Measurements from ENCODE around the gene PIEZO2.

The PIEZO2 gene

DNA sequence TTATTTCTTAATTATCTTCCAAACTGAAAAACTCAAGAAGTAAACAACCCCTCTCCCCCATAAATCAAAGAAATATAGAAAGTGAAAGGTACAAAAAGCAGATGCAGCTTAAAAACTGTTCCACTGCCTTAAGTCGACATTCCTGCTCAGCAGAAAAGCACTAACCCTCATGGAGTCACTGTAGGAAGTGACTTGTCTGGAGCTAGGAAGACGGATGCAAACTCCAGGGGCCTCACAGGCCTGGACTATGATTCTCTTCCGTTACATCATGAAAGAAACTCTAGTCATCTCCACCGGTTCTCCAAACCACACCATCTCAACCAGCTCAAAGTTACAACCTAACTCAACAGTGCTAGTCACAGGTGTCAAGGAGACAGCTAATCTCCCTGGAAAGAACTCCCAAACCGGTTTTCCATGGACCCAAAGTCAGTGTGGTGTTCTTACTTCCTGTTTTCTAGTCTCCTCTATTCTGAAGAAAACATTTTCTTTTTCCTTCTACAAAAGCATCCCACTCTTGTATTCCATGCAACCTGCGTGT lies 128.4 kb downstream of the PIEZO2 start:
- H3K36me3 ChIP-seq (ENCODE audit: control insufficient read depth, low read depth, low read length) = no peaks in the 10 kb centered on the region
- no peaks in the 10 kb centered on the region for H3K9me3 ChIP-seq (ENCODE audit: control insufficient read depth, low read depth, low read length)
- peaks cover 8% of the 10 kb centered on the region for H3K4me1 ChIP-seq (ENCODE audit: control insufficient read depth, low read depth, low read length)
- no peak overlapping the region for H3K27ac ChIP-seq (ENCODE audit: low read length)
- no peak overlapping the region for H3K9ac ChIP-seq (ENCODE audit: low read length)
- no peak overlapping the region for H3K4me3 ChIP-seq (ENCODE audit: low read length)
- H3K27me3 ChIP-seq (ENCODE audit: control insufficient read depth, insufficient read depth, low read length) = no peaks in the 10 kb centered on the region

DNA sequence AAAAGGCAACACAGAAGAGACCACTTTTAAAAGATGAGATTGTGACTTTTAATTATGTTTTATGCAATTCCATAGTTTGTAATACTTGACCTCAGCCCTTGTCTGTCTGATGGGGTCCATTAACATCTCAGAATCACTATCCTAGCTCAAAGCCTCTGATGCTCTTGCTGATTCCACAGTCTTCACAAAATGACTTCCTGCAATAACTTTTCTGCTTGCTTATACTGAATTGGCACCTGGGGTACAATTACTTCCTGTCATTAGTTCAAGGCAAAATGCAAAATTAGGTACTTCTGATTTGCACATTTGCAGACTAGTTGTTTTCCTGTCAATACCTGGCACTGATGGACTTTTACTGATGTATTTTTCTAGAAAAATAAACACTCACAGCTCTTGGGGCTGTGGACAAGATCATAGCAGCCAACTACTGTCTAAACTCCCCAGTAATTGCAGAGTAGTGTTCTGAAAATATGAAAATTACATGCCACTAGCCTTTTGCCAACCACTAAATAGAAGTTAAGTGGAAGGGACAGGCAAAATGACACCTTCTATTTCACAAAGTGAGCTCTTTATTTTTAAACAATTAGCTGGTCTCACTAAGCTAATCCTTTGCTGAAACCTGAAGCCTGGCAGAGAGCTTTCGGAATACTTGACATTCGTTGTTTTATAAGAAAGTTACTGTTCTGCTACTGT lies 129.1 kb downstream of the PIEZO2 start:
- Histone ChIP-seq H3K27ac (ENCODE audit: low read length) (no peak overlapping the region), H3K4me3 (ENCODE audit: low read length) (no peak overlapping the region), H3K9me3 (ENCODE audit: control insufficient read depth, low read depth, low read length) (no peaks in the 10 kb centered on the region), H3K36me3 (ENCODE audit: control insufficient read depth, low read depth, low read length) (no peaks in the 10 kb centered on the region), H3K27me3 (ENCODE audit: control insufficient read depth, insufficient read depth, low read length) (no peaks in the 10 kb centered on the region), H3K9ac (ENCODE audit: low read length) (no peak overlapping the region), H3K4me1 (ENCODE audit: control insufficient read depth, low read depth, low read length) (peaks cover 8% of the 10 kb centered on the region)

DNA sequence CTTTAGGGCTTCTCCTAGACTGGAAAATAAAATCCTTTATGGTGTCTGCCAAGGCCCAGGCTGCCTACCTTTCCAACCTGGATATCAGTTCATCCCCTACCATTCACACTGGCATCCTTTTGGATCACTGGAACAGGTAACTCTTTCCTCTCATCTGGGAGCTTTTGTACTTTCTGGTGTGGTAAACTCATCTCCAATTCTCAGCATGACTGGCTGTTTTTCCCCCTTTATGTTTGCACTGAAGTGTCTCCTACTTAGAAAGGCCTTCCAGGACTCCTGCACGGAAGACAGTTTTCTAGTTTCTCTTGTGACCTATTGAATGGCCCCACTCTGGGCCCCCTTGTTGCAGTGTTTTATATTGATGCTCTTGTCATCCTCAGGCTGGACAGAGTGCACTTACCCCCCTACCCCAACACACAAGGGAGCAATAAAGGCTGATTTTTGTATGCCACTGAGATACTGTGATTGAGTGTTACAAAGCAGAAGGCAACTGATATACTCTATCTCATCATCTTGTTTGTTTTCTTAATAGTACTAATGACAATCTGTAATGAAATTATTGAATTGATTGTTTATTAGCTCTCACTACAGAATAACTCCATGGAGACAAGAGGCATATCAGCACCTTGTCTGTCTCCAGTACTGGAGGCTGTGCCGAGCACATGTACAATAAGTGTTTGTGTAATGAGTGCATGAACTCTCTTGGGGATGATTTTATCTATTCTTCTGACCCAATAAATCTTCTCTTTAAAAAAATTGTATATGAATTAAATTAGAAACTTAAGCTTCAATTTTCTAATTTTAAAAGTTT lies 129.9 kb downstream of the PIEZO2 start:
- Histone ChIP-seq H3K4me3 (ENCODE audit: low read length) (no peak overlapping the region), H3K4me1 (ENCODE audit: control insufficient read depth, low read depth, low read length) (peaks cover 8% of the 10 kb centered on the region), H3K27ac (ENCODE audit: low read length) (no peak overlapping the region), H3K27me3 (ENCODE audit: control insufficient read depth, insufficient read depth, low read length) (no peaks in the 10 kb centered on the region), H3K36me3 (ENCODE audit: control insufficient read depth, low read depth, low read length) (no peaks in the 10 kb centered on the region), H3K9me3 (ENCODE audit: control insufficient read depth, low read depth, low read length) (no peaks in the 10 kb centered on the region), H3K9ac (ENCODE audit: low read length) (no peak overlapping the region)

DNA sequence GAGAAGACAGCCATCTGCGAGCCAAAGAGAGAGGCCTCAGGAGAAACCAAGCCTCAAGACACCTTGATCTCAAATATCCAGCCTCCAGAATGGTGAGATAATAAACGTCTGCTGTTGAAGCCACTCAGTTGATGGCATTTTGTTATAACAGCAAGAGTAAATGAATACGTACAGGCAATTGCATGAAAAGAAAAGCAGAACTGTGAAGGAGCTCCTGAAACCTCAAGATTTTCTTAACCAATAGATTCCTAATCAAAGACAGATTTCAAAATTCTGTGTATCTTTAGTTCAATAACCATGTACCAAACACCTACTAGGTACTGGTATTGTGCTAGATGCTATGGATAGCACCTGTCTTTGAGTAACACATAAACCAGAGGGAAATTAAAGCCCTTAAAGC lies 139.5 kb downstream of the PIEZO2 start:
- Histone ChIP-seq H3K36me3 (ENCODE audit: control insufficient read depth, low read depth, low read length) (no peaks in the 10 kb centered on the region), H3K27me3 (ENCODE audit: control insufficient read depth, insufficient read depth, low read length) (no peaks in the 10 kb centered on the region), H3K4me3 (ENCODE audit: low read length) (no peak overlapping the region), H3K4me1 (ENCODE audit: control insufficient read depth, low read depth, low read length) (peaks cover 9% of the 10 kb centered on the region), H3K9me3 (ENCODE audit: control insufficient read depth, low read depth, low read length) (no peaks in the 10 kb centered on the region), H3K9ac (ENCODE audit: low read length) (no peak overlapping the region), H3K27ac (ENCODE audit: low read length) (no peak overlapping the region)

DNA sequence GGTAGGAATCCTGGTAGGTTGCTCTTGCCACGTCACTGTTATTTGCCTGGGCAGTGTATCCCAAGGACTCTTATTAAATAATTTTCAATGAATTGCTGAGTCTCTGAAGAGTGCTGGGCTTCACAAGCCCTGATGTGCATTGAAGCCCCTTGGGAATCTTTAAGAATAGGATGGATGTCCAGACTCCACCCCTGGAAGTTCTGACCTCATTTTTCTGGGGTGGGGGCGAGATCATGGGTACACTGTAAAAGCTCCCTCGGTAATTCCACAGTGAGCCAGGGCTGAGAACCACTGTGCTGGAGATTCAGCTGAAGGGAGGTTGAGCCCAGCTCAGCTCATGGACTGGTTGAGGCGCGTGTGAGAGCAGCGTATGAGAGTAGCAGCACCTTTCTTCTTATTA lies 140.2 kb downstream of the PIEZO2 start:
- no peaks in the 10 kb centered on the region for H3K27me3 ChIP-seq (ENCODE audit: control insufficient read depth, insufficient read depth, low read length)
- H3K9me3 ChIP-seq (ENCODE audit: control insufficient read depth, low read depth, low read length) = no peaks in the 10 kb centered on the region
- H3K27ac ChIP-seq (ENCODE audit: low read length) = no peak overlapping the region
- peaks cover 9% of the 10 kb centered on the region for H3K4me1 ChIP-seq (ENCODE audit: control insufficient read depth, low read depth, low read length)
- no peak overlapping the region for H3K4me3 ChIP-seq (ENCODE audit: low read length)
- H3K36me3 ChIP-seq (ENCODE audit: control insufficient read depth, low read depth, low read length) = no peaks in the 10 kb centered on the region
- no peak overlapping the region for H3K9ac ChIP-seq (ENCODE audit: low read length)

DNA sequence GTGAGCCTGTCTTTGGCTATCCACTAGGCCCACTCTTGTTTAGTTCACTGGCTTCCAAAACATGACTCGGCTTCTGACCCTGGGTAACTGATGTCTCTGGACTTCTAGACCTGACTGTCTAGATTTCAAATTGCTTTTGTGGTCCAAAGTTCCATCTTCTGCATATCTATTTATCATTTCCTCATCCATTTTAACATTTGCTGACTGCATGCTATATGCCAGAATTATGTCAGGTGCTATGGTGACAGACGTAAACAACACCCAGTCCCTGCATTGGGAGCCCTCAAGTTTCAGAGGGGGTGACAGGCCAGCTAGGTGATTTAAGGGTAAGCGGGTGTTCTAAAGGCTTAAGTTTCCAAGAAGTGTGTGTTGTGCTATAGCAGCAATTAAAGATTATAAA lies 140.9 kb downstream of the PIEZO2 start:
- no peaks in the 10 kb centered on the region for H3K9me3 ChIP-seq (ENCODE audit: control insufficient read depth, low read depth, low read length)
- H3K27ac ChIP-seq (ENCODE audit: low read length) = no peak overlapping the region
- H3K9ac ChIP-seq (ENCODE audit: low read length) = no peak overlapping the region
- H3K4me3 ChIP-seq (ENCODE audit: low read length) = no peak overlapping the region
- H3K36me3 ChIP-seq (ENCODE audit: control insufficient read depth, low read depth, low read length) = no peaks in the 10 kb centered on the region
- H3K27me3 ChIP-seq (ENCODE audit: control insufficient read depth, insufficient read depth, low read length) = no peaks in the 10 kb centered on the region
- H3K4me1 ChIP-seq (ENCODE audit: control insufficient read depth, low read depth, low read length) = peaks cover 9% of the 10 kb centered on the region

DNA sequence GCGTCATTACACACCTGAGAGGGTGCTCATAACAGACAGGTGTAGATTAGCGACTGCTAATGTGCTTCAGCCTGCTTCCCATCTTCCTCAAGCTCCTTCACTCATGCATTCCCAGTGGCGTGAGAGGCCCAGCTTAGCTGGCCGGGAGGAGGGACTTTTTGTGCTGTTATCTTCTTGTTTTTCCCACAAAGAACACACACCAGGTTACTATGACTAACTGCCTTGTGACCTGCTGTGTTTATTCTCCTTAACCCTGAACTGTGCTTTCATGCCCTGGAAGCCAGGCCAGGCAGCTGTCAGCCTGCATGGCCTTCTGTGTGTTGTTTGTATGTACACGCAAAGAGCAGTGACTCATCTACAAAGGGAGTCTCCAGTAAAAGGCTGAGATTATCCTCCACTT lies 143.8 kb downstream of the PIEZO2 start:
- no peaks in the 10 kb centered on the region for H3K36me3 ChIP-seq (ENCODE audit: control insufficient read depth, low read depth, low read length)
- no peak overlapping the region for H3K27ac ChIP-seq (ENCODE audit: low read length)
- H3K9me3 ChIP-seq (ENCODE audit: control insufficient read depth, low read depth, low read length) = no peaks in the 10 kb centered on the region
- H3K4me3 ChIP-seq (ENCODE audit: low read length) = no peak overlapping the region
- H3K27me3 ChIP-seq (ENCODE audit: control insufficient read depth, insufficient read depth, low read length) = no peaks in the 10 kb centered on the region
- peaks cover 17% of the 10 kb centered on the region for H3K4me1 ChIP-seq (ENCODE audit: control insufficient read depth, low read depth, low read length)
- H3K9ac ChIP-seq (ENCODE audit: low read length) = no peak overlapping the region

DNA sequence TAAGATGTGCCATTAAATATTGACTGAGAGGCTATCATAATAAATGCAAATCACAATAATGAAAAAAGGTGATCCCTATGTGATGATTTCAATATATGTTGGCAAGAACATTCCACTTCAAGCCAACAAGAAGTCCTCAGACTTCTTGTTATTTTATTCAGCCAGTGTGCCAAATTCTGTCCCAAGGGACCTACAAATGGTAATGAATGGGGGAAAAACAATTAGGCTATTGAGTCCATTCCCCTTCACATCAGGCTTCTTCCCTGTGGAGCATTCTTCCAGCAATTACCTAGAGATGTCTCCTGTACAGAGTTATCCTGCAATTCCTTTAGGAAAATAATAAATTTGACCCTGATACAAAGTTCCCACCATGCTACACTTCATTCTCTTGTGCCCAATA lies 144.4 kb downstream of the PIEZO2 start:
- H3K4me1 ChIP-seq (ENCODE audit: control insufficient read depth, low read depth, low read length) = peaks cover 17% of the 10 kb centered on the region
- H3K9me3 ChIP-seq (ENCODE audit: control insufficient read depth, low read depth, low read length) = no peaks in the 10 kb centered on the region
- no peak overlapping the region for H3K27ac ChIP-seq (ENCODE audit: low read length)
- no peaks in the 10 kb centered on the region for H3K27me3 ChIP-seq (ENCODE audit: control insufficient read depth, insufficient read depth, low read length)
- no peak overlapping the region for H3K4me3 ChIP-seq (ENCODE audit: low read length)
- H3K36me3 ChIP-seq (ENCODE audit: control insufficient read depth, low read depth, low read length) = no peaks in the 10 kb centered on the region
- H3K9ac ChIP-seq (ENCODE audit: low read length) = no peak overlapping the region

DNA sequence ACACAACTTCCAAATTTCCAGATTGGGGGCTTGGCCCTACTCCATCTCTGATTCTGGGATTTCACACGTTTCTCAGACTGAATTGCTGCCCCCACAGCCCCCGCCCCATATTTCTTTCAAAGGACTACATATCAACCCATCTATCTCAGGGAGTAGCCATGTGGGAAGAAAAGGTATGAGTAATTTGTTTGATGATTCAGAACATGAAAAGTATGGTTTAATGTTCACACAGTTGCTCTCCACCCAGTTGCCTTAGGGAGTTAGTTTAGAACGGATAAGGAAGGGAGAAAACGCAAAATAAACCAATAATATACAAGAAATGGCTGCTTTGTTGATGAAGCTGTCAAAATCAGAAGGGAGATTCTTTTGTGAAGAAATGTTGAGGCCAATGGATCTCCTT lies 145.1 kb downstream of the PIEZO2 start:
- no peak overlapping the region for H3K4me3 ChIP-seq (ENCODE audit: low read length)
- no peaks in the 10 kb centered on the region for H3K9me3 ChIP-seq (ENCODE audit: control insufficient read depth, low read depth, low read length)
- H3K9ac ChIP-seq (ENCODE audit: low read length) = no peak overlapping the region
- peaks cover 17% of the 10 kb centered on the region for H3K4me1 ChIP-seq (ENCODE audit: control insufficient read depth, low read depth, low read length)
- H3K36me3 ChIP-seq (ENCODE audit: control insufficient read depth, low read depth, low read length) = no peaks in the 10 kb centered on the region
- no peak overlapping the region for H3K27ac ChIP-seq (ENCODE audit: low read length)
- H3K27me3 ChIP-seq (ENCODE audit: control insufficient read depth, insufficient read depth, low read length) = no peaks in the 10 kb centered on the region

DNA sequence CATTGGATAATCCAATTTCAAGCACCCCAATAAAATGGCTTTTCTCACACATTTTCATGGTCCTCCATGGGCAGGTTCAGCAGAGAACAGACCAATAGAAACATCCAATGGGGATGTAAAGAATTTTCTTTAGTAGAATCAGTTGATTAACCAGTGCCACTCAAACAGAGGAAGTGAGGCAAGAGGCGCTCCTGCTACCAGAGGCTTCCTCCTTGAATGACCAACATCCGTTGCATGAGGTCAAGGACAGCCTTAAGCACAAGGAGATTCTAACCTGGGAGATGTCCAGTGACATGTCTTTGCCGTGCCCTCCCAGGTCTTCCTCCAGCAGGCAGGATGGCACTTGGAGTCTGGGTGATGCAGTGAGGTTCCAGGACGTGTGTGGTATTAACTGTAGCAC lies 146.6 kb downstream of the PIEZO2 start:
- Histone ChIP-seq H3K4me3 (ENCODE audit: low read length) (no peak overlapping the region), H3K27ac (ENCODE audit: low read length) (no peak overlapping the region), H3K4me1 (ENCODE audit: control insufficient read depth, low read depth, low read length) (peaks cover 17% of the 10 kb centered on the region), H3K27me3 (ENCODE audit: control insufficient read depth, insufficient read depth, low read length) (no peaks in the 10 kb centered on the region), H3K9me3 (ENCODE audit: control insufficient read depth, low read depth, low read length) (peaks cover 5% of the 10 kb centered on the region), H3K36me3 (ENCODE audit: control insufficient read depth, low read depth, low read length) (no peaks in the 10 kb centered on the region), H3K9ac (ENCODE audit: low read length) (no peak overlapping the region)

DNA sequence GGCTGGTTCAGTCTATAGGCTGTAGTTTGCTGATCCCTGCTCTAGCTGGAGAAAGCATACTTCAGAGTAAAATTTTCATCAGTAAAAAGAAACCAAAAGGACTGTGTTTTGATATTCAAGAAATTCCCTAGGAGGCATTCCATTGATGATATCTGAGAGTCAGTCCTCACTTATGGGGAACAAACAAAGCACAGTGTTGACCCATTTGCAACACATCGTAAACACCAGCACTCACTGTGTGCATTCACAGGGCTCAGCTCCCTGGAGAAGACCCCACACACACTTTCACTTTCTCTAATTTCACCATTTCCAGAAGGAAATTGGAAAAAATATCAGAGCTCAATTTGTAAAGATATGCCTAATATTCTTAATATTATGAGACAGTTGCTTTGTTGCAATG lies 147.1 kb downstream of the PIEZO2 start:
- peaks cover 7% of the 10 kb centered on the region for H3K9me3 ChIP-seq (ENCODE audit: control insufficient read depth, low read depth, low read length)
- H3K9ac ChIP-seq (ENCODE audit: low read length) = no peak overlapping the region
- H3K4me1 ChIP-seq (ENCODE audit: control insufficient read depth, low read depth, low read length) = peaks cover 17% of the 10 kb centered on the region
- no peaks in the 10 kb centered on the region for H3K27me3 ChIP-seq (ENCODE audit: control insufficient read depth, insufficient read depth, low read length)
- no peaks in the 10 kb centered on the region for H3K36me3 ChIP-seq (ENCODE audit: control insufficient read depth, low read depth, low read length)
- no peak overlapping the region for H3K4me3 ChIP-seq (ENCODE audit: low read length)
- no peak overlapping the region for H3K27ac ChIP-seq (ENCODE audit: low read length)

DNA sequence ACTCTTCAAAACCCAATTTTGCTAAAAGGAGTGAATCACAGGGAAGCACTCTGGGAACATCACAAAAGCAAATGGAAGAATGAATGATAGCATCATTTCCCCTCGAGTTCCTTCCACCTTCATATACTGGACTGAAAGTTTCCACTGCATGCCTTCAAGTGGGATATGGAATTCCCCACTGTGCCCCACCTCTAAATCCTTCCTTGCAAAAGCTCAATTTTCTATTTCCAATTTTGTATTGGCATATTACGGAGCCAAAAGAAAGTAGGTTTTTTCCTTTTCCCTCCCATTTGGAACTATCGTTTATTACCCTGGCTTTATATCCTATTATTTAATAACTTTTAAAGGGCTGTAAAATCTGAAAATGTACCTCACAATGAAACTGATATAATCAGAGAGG lies 149.3 kb downstream of the PIEZO2 start:
- peaks cover 8% of the 10 kb centered on the region for H3K4me1 ChIP-seq (ENCODE audit: control insufficient read depth, low read depth, low read length)
- peaks cover 7% of the 10 kb centered on the region for H3K9me3 ChIP-seq (ENCODE audit: control insufficient read depth, low read depth, low read length)
- no peak overlapping the region for H3K4me3 ChIP-seq (ENCODE audit: low read length)
- H3K27me3 ChIP-seq (ENCODE audit: control insufficient read depth, insufficient read depth, low read length) = no peaks in the 10 kb centered on the region
- no peak overlapping the region for H3K9ac ChIP-seq (ENCODE audit: low read length)
- no peaks in the 10 kb centered on the region for H3K36me3 ChIP-seq (ENCODE audit: control insufficient read depth, low read depth, low read length)
- H3K27ac ChIP-seq (ENCODE audit: low read length) = no peak overlapping the region
